NOMO-1 (cell line): ENCODE results near the gene ST3GAL6.

Experiments
- DNase-seq, 2 experiments: peaks; one replicate each; lab custom pipeline; 2025; ENCODE audit not compliant: unreplicated experiment in 2 of 2; lab: John Stamatoyannopoulos, UW

ST3GAL6 gene

DNA sequence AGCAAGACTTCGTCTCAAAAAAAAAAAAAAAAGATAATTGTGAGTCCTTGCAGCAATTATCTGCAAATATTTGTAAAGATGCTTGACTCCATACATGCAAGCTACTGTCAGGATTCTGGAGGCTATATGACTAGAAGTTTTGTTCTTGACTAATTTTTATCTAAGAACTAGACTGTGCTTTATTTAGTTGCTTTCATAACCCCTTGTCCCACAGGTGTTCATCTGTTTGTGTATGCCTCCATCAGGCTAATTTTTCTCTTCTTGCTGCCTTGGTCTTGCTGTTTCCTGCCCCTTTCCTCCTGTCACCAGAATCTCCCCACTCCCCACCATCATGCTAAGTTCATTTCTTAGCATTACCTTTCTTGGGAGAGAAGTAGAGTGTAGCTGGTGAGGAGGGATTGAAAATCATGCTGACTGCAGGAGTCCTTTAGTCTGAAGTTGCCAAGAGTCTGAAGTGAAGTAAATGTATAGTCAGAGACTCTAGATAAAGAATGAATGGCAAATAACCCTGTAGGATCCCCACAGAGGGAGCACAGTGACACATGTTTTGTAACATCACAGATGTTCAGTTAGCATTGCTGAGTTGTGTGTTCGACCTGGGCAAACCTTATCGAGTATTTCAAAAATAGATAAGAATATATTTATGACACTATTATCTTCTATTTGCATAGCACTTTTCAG is 12.5 kb downstream of the ST3GAL6 start:
- no peak for DNase-seq

DNA sequence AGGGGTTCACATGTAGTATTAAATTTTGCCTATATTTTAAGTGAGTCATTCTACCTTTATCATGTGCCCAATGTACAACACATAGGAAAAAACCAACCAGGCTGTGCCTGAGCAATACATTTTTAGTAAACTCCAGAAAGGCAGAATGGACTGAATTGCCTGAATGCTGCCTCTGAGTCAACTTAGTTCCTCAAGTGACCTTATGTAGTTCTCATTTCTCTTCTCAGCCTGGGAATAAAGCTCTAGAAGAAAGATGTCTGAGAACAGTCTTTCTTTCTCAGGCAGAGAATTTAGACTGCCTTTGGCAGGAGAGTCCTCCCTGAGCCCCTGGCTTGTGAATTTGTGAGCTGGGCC is 13.0 kb downstream of the ST3GAL6 start:
- DNase-seq, result no peak

DNA sequence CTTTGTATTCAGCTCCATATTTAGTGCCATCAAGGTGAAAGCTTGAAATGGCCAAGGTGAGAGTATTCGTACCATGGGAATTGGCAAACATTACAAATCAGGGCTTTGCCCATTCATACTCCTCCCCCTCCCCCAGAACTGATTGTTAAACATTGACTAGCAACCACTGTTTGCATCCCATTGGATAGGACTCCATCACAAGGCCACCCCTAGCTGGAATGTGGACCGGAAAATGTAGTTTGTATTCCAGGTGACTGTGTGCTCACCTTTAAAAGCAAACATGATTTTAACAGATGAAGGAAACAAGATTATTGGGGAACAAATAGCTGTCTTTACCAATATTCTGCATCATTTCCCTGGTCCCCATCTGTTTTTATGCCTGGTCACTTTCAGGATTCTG is 14.1 kb downstream of the ST3GAL6 start:
- DNase-seq, result no peak

DNA sequence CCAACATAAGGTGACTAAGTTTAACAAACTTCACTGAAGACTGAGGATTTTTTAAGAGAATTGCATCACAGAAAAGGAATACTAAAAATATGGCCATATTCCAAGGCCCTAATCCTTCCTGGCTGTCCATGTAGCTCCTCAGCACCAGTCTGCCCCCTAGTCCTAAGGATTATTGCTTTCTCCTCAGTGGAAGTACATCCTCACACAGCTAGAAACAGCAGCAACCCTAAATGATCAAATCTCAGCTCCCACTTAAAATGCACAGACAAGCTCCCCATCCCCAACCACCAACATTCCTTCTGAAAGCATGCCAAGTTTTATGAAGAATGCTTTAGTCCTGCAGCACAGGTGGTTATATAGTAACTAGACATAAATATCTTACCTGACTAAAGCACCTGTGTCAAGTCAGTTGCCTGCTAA is 14.7 kb downstream of the ST3GAL6 start:
- no peak for DNase-seq

DNA sequence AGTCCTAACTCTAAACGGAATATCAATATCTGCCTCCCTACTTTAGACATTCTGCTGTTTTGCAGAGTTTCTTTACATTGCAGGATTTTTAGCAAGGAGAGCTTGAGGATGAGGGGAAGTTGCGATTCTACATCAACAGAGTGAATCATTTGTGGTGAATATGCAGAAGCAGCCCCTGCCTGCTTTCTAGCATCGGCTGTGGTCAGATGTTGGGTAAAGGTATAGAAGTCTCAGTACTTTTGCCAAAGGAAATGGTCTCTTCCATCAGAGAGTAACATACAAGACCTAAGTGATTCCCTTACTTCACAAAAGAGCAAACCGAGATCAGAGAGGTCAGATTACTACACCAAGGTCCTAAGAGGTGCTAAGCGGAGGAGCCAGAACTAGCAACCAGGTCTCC is 15.2 kb downstream of the ST3GAL6 start:
- DNase-seq, result peak; percentile 52 to 92

DNA sequence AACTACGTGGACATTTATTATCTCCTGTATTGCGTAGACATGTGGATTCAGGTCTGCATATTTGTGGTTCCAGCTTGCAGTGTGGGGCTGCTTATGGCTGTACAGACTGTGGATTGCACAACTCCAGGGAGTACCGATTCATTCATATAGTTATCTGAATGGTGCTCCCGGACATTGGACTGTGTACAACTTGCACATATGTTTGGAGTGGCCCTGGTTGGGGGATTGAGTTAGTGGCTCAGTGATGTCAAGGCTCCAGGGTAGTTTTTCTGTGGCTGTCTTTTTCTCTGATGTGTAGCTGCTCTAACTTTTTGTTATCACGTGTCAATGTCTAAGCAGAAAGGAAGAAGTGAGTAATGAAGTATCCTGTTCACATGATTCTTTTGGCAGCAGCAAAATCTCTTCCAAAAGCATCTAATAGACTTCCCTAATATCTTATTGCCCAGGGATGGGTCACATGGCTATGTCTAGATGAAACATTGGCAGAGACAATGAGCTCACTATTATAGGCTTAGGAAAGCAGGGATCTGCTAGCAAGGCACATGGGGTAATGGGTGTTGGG is 15.8 kb downstream of the ST3GAL6 start:
- peak; percentile 48 to 66 for DNase-seq

DNA sequence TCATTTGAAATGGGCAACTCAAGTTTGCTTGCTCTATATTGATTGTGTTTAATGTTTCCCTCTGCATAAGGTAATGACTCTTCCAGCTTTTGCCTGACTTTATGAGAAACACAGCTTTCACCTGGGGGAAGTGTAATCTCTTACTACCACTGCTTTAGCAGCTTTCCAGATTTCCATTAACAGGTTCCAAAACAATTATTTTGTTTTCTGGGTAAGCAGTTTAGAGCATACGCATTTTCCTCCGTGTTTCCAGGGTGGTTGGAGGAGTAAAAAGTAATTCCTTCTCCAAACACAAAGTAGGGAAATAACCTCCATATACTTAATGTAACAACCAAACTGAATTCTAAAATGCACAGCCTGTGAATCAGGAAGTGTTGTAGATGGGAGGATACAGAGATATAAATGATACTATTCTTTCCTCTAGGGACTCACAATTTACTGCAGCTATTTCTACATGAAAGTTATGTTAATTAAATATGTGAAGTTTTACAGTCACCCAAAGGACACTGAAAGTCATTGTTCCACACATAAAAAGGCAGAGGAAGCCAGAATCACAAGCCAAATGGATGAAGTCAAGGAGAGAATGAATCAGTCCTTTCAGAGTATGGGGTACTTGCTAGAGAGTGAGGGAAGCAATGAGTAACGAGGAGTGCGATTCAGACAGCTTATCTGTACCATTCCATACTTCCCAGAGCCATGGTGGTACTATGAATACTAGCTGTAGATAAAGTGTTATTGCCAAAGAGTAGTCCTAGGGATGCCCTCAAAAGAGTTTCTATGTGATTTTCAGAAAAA is 16.6 kb downstream of the ST3GAL6 start:
- no peak for DNase-seq

DNA sequence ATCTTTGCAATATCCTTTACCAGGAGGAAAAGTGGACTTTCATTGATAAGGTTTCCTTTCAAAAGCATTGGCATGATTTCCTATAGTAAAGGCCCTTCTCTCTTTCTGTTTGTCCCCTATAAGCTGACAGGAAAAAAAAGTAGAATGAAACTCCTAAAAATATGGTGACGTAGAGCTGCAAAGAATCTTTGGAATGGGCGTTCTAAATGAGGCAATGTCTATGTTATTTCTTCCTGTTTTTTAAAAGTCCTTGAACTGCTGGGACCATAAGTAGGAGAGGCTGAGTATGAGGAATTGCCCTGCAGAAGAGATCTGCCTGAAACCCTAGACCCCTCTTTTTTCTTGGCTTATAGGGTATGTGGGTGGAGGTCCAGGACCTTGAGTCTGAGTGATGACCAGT is 17.2 kb downstream of the ST3GAL6 start:
- DNase-seq, result no peak

DNA sequence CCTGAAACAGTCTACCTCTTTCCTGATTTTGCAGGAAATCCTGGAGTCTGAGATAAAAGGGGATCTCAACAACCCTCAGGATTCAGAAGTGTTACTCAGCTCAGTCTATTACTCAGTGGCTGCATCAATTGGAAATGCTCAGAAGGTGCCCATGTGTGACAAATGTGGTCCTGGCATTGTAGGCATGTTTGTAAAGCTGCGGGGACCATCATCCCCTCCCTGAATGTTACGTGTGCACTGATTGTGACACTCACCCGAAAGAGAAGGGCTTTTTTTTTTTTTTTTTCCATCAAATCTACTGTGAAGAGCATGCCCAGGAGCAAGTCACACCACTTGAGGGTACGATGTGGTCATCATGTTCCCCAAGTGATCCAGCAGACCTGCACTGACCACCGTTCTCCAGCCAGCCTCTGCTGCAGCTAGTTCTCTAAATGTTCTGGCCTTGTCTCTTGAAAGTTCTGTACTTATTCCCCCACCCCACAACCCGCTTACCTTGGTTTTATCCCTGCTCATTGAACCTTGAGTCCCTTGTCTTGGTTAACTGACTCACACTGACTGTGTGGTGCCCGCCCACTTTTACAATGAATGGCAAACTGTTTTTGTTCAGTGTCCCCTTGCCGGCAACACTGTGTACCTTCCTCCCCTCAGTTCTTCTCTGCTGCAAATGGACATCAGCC is 19.8 kb downstream of the ST3GAL6 start:
- no peak for DNase-seq

DNA sequence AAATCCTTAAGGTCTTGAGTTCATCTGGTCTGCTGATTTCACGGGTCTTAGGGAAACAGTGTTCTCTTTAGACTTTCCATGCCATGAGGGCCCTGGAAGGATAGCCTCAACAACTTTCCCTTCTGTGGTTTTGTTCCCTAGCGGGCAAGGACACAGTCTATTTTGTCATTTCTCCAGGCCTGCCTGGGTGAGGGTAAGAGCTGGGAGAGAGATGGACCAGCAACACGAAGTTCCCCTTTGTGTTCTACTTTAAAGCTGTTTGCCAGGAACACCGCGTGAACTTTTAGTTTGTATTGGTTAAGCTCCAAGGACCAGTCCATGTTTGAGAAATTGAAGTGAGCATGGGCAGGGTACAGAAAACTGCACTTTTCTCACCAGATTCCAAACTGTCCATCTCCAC is 20.9 kb downstream of the ST3GAL6 start:
- DNase-seq, result no peak

DNA sequence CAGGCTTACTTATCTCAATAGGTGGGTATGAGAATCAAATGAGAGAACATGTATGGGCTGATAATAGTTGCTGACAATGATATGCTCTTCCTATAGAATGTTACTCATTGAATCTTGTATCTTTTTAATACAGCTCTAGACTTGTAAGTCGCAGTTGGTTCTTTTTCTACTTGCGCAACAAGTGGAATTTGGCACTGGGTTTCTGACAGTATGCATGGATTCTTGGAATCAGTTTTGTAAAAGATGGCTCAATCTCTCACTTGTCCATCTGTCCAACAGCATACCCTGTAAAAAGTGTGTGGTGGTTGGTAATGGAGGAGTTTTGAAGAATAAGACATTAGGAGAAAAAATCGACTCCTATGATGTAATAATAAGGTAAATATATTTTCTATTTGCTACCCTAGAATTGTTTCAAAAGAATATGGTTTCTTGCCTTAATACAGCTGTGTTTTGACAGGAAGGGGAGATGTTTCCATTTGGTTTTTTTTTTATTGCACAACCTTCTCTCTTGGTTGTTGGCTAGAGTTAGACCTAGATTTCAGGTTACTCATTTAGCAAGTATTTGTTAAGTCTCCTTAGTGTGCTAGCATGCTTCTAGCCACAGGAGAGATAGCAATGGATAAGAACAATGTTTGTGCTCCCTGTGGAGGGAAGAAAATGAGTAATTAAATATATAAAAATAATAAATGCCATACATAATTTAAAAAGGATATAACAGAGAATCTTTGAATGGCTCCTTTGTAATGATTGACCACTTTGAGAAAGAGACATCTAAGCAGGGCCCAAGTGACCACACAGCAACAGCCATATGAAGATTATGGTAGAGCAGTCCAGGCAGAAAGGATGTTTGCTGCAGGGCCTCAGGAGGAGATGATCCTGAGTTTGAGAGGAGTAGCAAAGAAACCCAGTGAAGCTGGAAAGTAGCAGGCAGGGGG is 21.8 kb downstream of the ST3GAL6 start:
- peak; percentile 22 to 69 for DNase-seq

DNA sequence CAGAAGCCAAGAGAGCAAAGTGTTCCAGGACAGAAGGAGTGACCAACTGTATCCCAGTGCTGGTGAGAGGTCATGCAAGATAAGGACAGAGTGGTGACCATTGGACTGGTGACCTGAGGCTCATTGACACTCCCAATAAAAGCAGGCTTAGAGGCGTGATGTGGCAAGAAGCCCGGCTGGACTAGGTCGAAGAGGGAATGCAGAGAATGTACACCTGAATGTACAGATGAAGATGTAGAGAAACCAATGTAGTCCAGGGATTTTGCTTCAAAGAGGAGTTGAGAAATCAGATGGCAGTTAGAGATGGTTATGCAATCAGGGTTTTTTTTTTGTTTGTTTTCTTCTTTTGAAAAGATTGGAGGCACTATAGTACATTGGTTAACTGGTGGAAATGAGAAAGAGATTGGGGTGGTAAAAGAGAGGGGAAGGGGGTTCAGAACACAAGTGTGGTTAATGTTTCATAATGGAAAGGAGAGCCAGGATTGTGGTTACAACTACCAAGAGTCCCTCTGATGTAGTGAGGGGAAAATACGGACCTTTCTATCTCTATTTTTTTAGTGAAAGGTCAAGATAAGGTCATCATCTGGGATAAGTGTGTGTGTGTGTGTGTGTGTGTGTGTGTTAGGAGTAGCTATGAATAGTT is 23.3 kb downstream of the ST3GAL6 start:
- DNase-seq, result peak; percentile 62 to 73

DNA sequence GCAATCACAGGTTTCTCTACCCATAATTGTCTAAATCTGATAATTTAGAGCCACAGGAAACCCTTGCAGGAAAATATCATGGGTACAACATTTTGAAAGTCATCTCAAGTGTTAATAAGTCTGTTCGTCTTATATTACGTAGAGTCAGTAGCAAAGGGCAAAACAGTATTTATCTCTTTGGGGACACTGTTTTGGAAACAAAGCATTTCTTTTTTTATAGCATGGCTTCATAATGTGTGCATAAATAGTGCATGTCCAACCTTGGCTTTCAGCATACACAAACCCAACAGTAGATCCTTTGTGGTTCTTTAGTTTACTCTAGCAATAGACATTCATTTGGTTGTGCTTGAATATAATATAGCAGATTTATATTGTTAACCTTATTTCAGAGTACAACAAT is 24.0 kb downstream of the ST3GAL6 start:
- no peak for DNase-seq

DNA sequence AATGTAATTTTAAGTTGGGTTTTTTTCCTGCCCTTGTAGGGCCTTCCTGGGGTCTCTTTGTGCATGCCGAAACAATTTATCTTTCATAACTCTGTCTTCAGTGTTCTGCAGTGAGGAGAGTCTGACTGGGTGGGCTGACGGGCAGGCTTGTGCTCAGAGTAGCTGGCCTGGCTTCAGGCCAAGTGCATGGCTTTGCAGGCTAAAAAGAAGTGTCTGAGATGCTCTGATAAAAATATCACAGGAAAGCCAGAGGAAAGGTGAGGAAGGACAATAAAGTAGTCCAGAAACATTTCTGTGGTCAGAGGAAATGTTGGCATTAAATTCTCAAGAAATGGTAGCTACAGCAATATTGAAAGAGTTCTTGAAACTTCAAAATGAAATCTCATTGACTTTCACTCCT is 25.5 kb downstream of the ST3GAL6 start:
- DNase-seq, result no peak

DNA sequence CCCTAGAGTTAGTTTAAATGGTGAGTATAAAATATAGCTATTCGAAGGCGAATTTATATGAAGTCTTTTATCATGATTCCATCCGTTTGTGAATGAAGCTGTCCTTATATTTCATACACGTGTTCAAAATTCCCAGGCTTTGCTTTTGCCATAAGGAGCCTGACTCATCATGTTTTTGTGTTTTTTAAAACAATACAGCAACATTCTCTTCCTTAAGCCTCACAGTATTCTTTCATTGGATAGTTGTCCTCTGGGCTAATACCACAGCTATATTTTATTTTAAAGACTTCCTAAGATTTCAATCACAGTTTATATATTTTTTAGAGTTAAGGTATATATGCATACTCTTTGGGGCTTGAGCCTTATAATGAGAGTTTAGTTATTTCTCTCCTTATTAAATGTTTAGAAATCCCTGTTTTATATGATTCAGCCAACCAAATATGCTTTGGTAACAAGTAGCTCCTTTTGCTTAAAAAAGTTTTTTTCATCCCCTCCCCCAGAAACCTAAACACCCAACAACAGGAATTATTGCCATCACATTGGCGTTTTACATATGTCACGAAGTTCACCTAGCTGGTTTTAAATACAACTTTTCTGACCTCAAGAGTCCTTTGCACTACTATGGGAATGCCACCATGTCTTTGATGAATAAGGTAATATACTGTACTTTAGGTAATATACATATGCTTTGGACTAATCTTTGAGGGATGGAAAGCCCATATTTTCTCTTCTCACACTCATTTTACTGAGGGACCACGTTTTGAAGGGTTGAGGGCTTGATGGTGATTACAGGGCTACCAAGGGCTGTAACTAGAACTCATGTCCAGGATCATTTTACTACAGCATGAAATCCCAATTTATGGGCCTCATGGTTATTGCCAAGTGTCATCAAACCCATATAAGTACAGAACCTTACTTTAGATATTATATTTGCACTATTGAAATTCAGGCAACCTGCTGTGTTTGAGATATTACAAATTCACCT is 28.5 kb downstream of the ST3GAL6 start:
- DNase-seq, result no peak

DNA sequence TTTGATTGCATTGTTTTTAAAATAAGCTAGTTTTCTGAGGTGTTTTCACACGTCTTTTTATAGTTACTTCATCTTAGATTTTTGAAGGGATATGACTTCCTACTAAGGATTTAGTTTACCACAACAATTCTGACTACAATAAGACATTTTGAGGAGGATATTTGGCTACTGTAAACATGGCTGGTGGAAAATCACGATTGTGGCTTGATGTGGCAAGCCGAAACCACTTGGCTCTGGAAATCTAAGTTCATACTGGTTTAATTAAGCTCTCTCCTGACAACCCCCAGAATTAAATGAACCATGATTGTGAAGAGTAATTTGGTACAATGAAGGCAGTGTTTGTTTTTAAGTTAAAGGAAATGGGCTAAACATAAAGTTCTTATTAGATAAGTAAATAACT is 30.8 kb downstream of the ST3GAL6 start:
- DNase-seq, result no peak

DNA sequence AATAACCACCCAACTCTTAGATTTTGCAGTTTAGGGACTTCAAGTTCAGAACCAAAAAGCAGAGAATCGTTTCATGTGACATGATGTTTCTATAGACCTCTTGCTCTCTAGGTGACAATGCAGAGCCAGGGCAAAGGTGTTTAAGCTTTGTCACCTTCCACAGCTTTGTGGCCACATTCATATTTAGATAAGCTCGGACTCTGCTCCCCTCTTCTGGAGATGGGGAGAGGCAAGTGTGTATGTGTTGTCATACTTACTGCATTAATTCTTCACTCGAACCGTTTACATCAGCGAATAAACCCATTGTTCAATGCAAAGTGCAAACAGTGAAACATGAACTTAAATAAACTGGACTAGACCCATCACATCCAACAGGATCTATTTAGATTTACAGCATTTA is 33.2 kb downstream of the ST3GAL6 start:
- no peak for DNase-seq

DNA sequence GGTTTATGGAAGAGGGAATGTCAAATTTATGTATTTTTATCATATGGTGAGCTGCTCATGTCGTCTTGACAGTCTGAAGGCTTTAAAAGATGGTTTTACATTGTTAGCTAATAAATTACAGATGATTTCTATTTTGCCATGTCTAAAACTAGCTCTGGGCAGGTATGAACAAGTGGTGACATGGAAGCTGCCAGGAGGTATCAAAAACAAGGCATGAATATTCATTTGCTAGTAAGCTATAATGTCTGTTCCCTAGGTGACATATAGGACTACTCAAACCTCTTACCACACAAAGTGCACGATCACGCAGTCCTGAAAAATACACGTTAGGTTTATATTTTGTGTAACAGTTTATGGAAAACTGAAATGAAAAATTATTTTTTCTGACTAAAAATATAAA is 34.8 kb downstream of the ST3GAL6 start:
- DNase-seq, result no peak

DNA sequence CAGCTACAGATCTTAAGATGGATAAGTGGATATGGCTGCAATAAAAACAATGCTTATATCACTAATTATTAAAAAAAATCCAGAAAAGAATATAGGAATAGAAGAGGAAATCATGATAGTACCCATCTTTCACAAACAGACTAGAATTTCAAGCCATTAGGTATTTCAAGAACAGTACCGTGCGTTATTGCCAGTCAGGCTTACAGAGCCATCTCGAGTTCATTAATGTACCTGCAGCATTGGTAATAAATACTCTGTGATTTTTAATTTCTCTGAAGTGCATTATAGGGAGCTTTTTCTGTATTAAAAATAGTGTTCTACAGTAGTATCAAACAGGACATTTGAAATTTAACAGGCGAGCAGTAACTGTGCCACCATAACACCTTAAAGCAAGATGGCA is 35.7 kb downstream of the ST3GAL6 start:
- no peak for DNase-seq
